CD4-positive, alpha-beta T cell (primary cell): ENCODE measurements around the gene ILKAP. TPM values are rescaled to one million over a fixed set of nuclear protein-coding genes. Genes with fewer than 3 reads are reported as not detected.

Source experiments
- ATAC-seq: fragments of 200-7000 bp; cut with Tn5 transposase; one replicate; pipeline ENCODE4 v1.10.0; 2022; ENCODE audit warnings: mild to moderate bottlenecking; ENCODE audit not compliant: poor library complexity
- CTCF ChIA-PET: fragments of 350-600 bp; sonication (Branson Sonifier 250); formaldehyde crosslinking; loops from one replicate; lab custom pipeline; 2021; ENCODE audit warnings: antibody characterized with exemption, inconsistent platforms; lab: Charles Lee
- POLR2A ChIA-PET: fragments of 350-600 bp; sonication (Branson Sonifier 250); formaldehyde crosslinking; loops from one replicate; lab custom pipeline; 2021; ENCODE audit warnings: antibody characterized with exemption, inconsistent platforms; lab: Charles Lee
- DNase-seq, 14 experiments: peaks; one replicate each; pipeline ENCODE4 v3.0.0-alpha.2; 2013 to 2020; ENCODE audit warnings: mixed read lengths in 2 of 14
- H3K27ac ChIP-seq, 2 donors: one replicate each; pipeline versions ENCODE4 v1.5.1 to v1.7.0; 2013; ENCODE audit warnings: low read length in 2 of 2, low read depth in 1 of 2, mild to moderate bottlenecking in 1 of 2
- H3K27me3 ChIP-seq, 2 experiments: 1 replicate in 1 of 2; 2 replicates in 1 of 2; pipeline versions ENCODE4 v1.6.1 to v1.7.0; 2013; ENCODE audit warnings: low read length in 2 of 2, control low read depth in 1 of 2, mild to moderate bottlenecking in 1 of 2, moderate library complexity in 1 of 2; ENCODE audit not compliant: insufficient read depth in 2 of 2, control insufficient read depth in 1 of 2
- H3K36me3 ChIP-seq: one replicate; pipeline ENCODE4 v1.6.1; 2013; ENCODE audit warnings: low read length, control low read depth; ENCODE audit not compliant: insufficient read depth
- H3K4me1 ChIP-seq: one replicate; pipeline ENCODE4 v1.6.1; 2013; ENCODE audit warnings: low read length, control low read depth; ENCODE audit not compliant: insufficient read depth
- H3K4me3 ChIP-seq: one replicate; pipeline ENCODE4 v1.5.1; 2013; ENCODE audit warnings: mild to moderate bottlenecking, low read length, moderate library complexity
- H3K9me3 ChIP-seq, 2 experiments: 1 replicate in 1 of 2; 2 replicates in 1 of 2; pipeline versions ENCODE4 v1.6.1 to v1.7.0; 2013; ENCODE audit warnings: low read length in 2 of 2, mild to moderate bottlenecking in 2 of 2, control low read depth in 1 of 2, moderate library complexity in 1 of 2; ENCODE audit not compliant: control insufficient read depth in 1 of 2, insufficient read depth in 1 of 2
- H3K27ac Mint-ChIP-seq: one replicate; pipeline ENCODE4 v1.8.0; 2020; ENCODE audit warnings: mixed read lengths
- H3K27me3 Mint-ChIP-seq: one replicate; pipeline ENCODE4 v1.8.0; 2021; ENCODE audit warnings: mixed read lengths
- H3K36me3 Mint-ChIP-seq: one replicate; pipeline ENCODE4 v1.8.0; 2021; ENCODE audit warnings: low read depth, mixed read lengths
- H3K4me1 Mint-ChIP-seq: one replicate; pipeline ENCODE4 v1.8.0; 2021; ENCODE audit warnings: low read depth, mixed read lengths
- H3K4me3 Mint-ChIP-seq: one replicate; pipeline ENCODE4 v1.8.0; 2020; ENCODE audit warnings: mild to moderate bottlenecking, mixed read lengths
- H3K9me3 Mint-ChIP-seq: one replicate; pipeline ENCODE4 v1.8.0; 2020; ENCODE audit warnings: mixed read lengths
- intact Hi-C, 2 experiments: fragments of 100-400 bp; cut with DNase I in 1 of 2; cut with micrococcal nuclease in 1 of 2; formaldehyde crosslinking; loops; one replicate each; pipeline versions ENCODE4 v1.15.1 to v1.9.0; 2023 to 2025; cut with DNase I, micrococcal nuclease
- total RNA-seq, 174 experiments: library from RNA in 2 of 174; stranded (reverse) in 2 of 174; gene quantifications; one replicate each; pipeline ENCODE4 v1.2.3 and lab custom pipeline; 2021 to 2026
- TF ChIP-seq, protein P1 (sequence below): fragments of 200-600 bp; IDR thresholded peaks from one replicate; pipeline ENCODE4 v1.8.0; 2022; ENCODE audit warnings: antibody characterized with exemption, mild to moderate bottlenecking

ILKAP gene
- total RNA-seq, 2 experiments from 2014 or later = 133 to 143 TPM

DNA sequence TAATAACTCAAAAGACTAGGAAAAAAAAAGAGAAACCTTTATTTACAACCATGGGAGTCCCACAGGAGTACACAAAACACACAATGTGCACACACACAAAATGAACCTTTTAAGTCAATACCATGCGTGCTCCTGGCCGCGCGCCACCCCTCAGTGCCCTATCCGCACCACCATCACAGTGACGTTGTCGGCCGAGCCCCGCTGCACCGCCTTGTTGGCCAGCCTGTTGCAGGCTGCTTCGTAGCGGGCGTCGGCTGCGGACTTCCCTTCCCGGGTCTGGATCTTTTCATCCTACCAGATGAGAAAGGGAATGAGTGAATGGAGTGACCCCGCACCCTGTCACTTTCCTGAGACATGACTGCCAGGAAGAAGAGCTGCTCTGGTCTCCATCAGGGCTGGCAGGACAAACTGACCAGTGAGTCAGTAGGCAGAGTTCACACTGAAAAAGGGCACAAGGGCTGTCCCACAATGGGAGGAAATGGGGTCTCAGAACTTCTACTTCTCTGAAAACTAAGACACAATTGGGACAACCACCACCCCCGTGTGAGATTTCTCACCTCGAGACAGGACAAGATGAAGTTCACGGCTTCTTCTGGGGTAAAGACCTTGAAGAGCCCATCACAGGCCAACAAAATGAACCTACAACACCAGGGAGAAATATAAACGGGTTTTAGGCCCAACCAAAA is 33.0 kb downstream of the ILKAP start:
- Histone ChIP-seq H3K27ac (no peak overlapping the region), H3K4me3 (no peak overlapping the region), H3K9me3 (no peaks in the 10 kb centered on the region), H3K36me3 (peaks cover 68% of the 10 kb centered on the region), H3K4me1 (no peaks in the 10 kb centered on the region), H3K27me3 (no peaks in the 10 kb centered on the region)
- peaks cover 76% of the 10 kb centered on the region for H3K36me3 Mint-ChIP-seq
- DNase-seq = no peak
- H3K27ac Mint-ChIP-seq = no peak overlapping the region
- TF ChIP-seq, protein P1, sequence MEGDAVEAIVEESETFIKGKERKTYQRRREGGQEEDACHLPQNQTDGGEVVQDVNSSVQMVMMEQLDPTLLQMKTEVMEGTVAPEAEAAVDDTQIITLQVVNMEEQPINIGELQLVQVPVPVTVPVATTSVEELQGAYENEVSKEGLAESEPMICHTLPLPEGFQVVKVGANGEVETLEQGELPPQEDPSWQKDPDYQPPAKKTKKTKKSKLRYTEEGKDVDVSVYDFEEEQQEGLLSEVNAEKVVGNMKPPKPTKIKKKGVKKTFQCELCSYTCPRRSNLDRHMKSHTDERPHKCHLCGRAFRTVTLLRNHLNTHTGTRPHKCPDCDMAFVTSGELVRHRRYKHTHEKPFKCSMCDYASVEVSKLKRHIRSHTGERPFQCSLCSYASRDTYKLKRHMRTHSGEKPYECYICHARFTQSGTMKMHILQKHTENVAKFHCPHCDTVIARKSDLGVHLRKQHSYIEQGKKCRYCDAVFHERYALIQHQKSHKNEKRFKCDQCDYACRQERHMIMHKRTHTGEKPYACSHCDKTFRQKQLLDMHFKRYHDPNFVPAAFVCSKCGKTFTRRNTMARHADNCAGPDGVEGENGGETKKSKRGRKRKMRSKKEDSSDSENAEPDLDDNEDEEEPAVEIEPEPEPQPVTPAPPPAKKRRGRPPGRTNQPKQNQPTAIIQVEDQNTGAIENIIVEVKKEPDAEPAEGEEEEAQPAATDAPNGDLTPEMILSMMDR = no peak
- no peak overlapping the region for H3K4me3 Mint-ChIP-seq
- ChIA-PET POLR2A (no interaction called here), CTCF (no interaction called here)
- H3K4me1 Mint-ChIP-seq = no peaks in the 10 kb centered on the region
- intact Hi-C loops = no loop called here
- H3K9me3 Mint-ChIP-seq = no peaks in the 10 kb centered on the region
- no peak for ATAC-seq
- H3K27me3 Mint-ChIP-seq = no peaks in the 10 kb centered on the region

DNA sequence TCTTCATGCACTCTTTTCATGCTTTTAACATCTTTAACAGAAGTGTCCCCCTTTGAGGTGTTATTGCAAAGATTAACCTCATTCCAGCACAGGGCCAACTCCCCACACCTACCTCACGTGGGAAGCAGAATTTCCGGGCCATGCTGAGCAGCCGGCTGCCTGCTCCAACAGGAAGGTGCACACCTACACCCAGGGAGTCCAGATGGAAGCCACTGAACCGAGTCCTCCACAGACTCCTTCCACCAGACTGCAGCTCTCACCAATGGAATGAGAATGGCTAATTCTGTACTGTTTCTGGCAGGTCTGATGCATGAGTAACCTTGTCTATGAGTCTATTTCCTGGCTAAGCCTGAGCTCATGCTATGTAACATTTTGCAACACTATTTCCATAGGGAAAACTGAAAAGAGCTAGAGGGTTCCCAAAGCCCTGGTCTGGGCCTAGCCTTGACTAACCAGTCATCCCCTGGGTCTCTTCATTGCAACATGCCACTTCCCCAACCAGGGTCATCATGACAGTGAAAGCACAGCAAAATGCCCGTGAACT is 33.7 kb downstream of the ILKAP start:
- peaks cover 69% of the 10 kb centered on the region for H3K36me3 Mint-ChIP-seq
- Histone ChIP-seq H3K4me1 (no peaks in the 10 kb centered on the region), H3K27ac (no peak overlapping the region), H3K9me3 (no peaks in the 10 kb centered on the region), H3K4me3 (no peak overlapping the region), H3K36me3 (peaks cover 61% of the 10 kb centered on the region), H3K27me3 (no peaks in the 10 kb centered on the region)
- intact Hi-C loops = no loop called here
- ChIA-PET CTCF (no interaction called here), POLR2A (no interaction called here)
- no peak for ATAC-seq
- H3K27me3 Mint-ChIP-seq = peaks cover 7% of the 10 kb centered on the region
- H3K4me3 Mint-ChIP-seq = no peak overlapping the region
- H3K9me3 Mint-ChIP-seq = no peaks in the 10 kb centered on the region
- H3K4me1 Mint-ChIP-seq = peaks cover 3% of the 10 kb centered on the region
- DNase-seq = no peak
- no peak overlapping the region for H3K27ac Mint-ChIP-seq
- TF ChIP-seq, protein P1 = no peak

GRCh38 chr2:238169048-238169707 is 34.3 kb downstream of the ILKAP start:
- Histone ChIP-seq H3K27ac (no peak overlapping the region), H3K36me3 (peaks cover 55% of the 10 kb centered on the region), H3K9me3 (no peaks in the 10 kb centered on the region), H3K4me1 (no peaks in the 10 kb centered on the region), H3K4me3 (no peak overlapping the region), H3K27me3 (no peaks in the 10 kb centered on the region)
- TF ChIP-seq, protein P1 = no peak
- H3K4me1 Mint-ChIP-seq = peaks cover 4% of the 10 kb centered on the region
- peaks cover 63% of the 10 kb centered on the region for H3K36me3 Mint-ChIP-seq
- H3K4me3 Mint-ChIP-seq = no peak overlapping the region
- no peaks in the 10 kb centered on the region for H3K9me3 Mint-ChIP-seq
- CTCF ChIA-PET = no interaction called here
- DNase-seq (no peak), ATAC-seq (no peak)
- intact Hi-C loops = no loop called here
- H3K27ac Mint-ChIP-seq = no peak overlapping the region
- H3K27me3 Mint-ChIP-seq = peaks cover 12% of the 10 kb centered on the region
- POLR2A ChIA-PET = no interaction called here
